K562 (cell line): Measurements from ENCODE around the gene MDC1. TPM values are rescaled to one million over a fixed set of nuclear protein-coding genes. Genes with fewer than 3 reads are reported as not detected.

Experiments
- ATAC-seq: fragments of 200-7000 bp; cut with Tn5 transposase; 3 replicates; pipeline ENCODE4 v1.9.1; 2020; ENCODE audit warnings: moderate library complexity
- BruUV-seq: library from RNA; stranded (reverse); fragments of 400-500 nt; replicated peaks from 2 replicates; lab custom pipeline; 2021; lab: Mats Ljungman, UMichigan
- CTCF ChIA-PET: fragments of 300-600 bp; formaldehyde crosslinking; extraction: SDS; loops from one replicate; lab custom pipeline; 2021; ENCODE audit warnings: low intra/inter-chr PET ratio; lab: Yijun Ruan, JAX
- POLR2A ChIA-PET: fragments of 300-600, 350-650 bp; sonication (Branson Sonifier 250); formaldehyde crosslinking; extraction: SDS; loops from one replicate; lab custom pipeline; 2021; ENCODE audit warnings: antibody characterized with exemption, inconsistent platforms; lab: Yijun Ruan, JAX
- DNase-seq, 4 experiments: peaks; one replicate each; pipeline versions ENCODE4 v3.0.0 to v3.0.0-alpha.2; 2011 to 2018; ENCODE audit warnings: low spot score in 3 of 4, mixed read lengths in 3 of 4; ENCODE audit errors: extremely low read depth in 1 of 4
- FAIRE-seq: peaks from 2 replicates; lab custom pipeline; 2011; peaks lifted over from hg19 to GRCh38; lab: Jason Lieb, UNC
- H2AFZ ChIP-seq: 2 replicates; pipeline ENCODE4 v1.6.0; 2011; ENCODE audit warnings: low read depth, low read length, control low read depth, inconsistent platforms
- H3K27ac ChIP-seq: fragments of 200-600 bp; 3 replicates; pipeline ENCODE4 v1.8.0; 2011; ENCODE audit warnings: low read depth, mild to moderate bottlenecking, control low read depth, inconsistent platforms, low read length, moderate library complexity, mixed read lengths; ENCODE audit errors: extremely low read depth
- H3K27me3 ChIP-seq, 2 experiments: fragments of 300-600 bp in 1 of 2; 2 replicates in 1 of 2; 3 replicates in 1 of 2; pipeline versions ENCODE4 v1.6.0 to v1.8.0; 2011; ENCODE audit warnings: inconsistent platforms in 2 of 2, low read length in 2 of 2, mild to moderate bottlenecking in 1 of 2, mixed read lengths in 1 of 2, moderate library complexity in 1 of 2; ENCODE audit not compliant: control insufficient read depth in 2 of 2, insufficient read depth in 2 of 2
- H3K36me3 ChIP-seq: fragments of 300-600 bp; 3 replicates; pipeline ENCODE4 v1.8.0; 2011; ENCODE audit warnings: mild to moderate bottlenecking, low read length, inconsistent platforms; ENCODE audit not compliant: control insufficient read depth, insufficient read depth
- H3K4me1 ChIP-seq, 2 experiments: fragments of 200-600 bp in 1 of 2; replicated peaks in 1 of 2; 2 replicates in 1 of 2; 3 replicates in 1 of 2; pipeline versions ENCODE4 v1.5.1 to v1.8.0; 2011; ENCODE audit warnings: inconsistent platforms in 2 of 2, low read length in 2 of 2, mild to moderate bottlenecking in 1 of 2, mixed read lengths in 1 of 2, moderate library complexity in 1 of 2; ENCODE audit not compliant: control insufficient read depth in 2 of 2, insufficient read depth in 2 of 2
- H3K4me2 ChIP-seq: 2 replicates; pipeline ENCODE4 v1.6.1; 2011; ENCODE audit warnings: low read length, control low read depth, inconsistent platforms, mixed read lengths; ENCODE audit not compliant: insufficient read depth
- H3K4me3 ChIP-seq: fragments of 200-600 bp; sonication (generic), shearing (Covaris generic); 2 replicates; pipeline ENCODE4 v1.5.1; 2016; ENCODE audit warnings: control low read depth, inconsistent platforms
- H3K79me2 ChIP-seq: fragments of 200-600 bp; 3 replicates; pipeline ENCODE4 v1.8.0; 2011; ENCODE audit warnings: low read length, inconsistent platforms; ENCODE audit not compliant: control insufficient read depth, insufficient read depth
- H3K9ac ChIP-seq, 2 experiments: 2 replicates each; pipeline versions ENCODE4 v1.6.0 to v1.6.1; 2011; ENCODE audit warnings: low read depth in 2 of 2, low read length in 2 of 2, control low read depth in 1 of 2, inconsistent platforms in 1 of 2, mild to moderate bottlenecking in 1 of 2, mixed read lengths in 1 of 2; ENCODE audit not compliant: insufficient read depth in 1 of 2
- H3K9me1 ChIP-seq: one replicate; pipeline ENCODE4 v1.6.0; 2011; ENCODE audit warnings: inconsistent platforms, mild to moderate bottlenecking, low read length, moderate library complexity; ENCODE audit not compliant: control insufficient read depth, insufficient read depth
- H3K9me3 ChIP-seq: replicated peaks from 2 replicates; pipeline ENCODE4 v1.5.1; 2011; ENCODE audit warnings: low read depth, low read length, inconsistent platforms; ENCODE audit not compliant: control insufficient read depth, insufficient read depth
- H4K20me1 ChIP-seq: replicated peaks from 2 replicates; pipeline ENCODE4 v1.6.1; 2011; ENCODE audit warnings: low read length, inconsistent platforms, mixed read lengths; ENCODE audit not compliant: control insufficient read depth, insufficient read depth
- ARNT ChIP-seq, 2 experiments: fragments of 450-650 bp; IDR thresholded peaks; 2 replicates each; pipeline ENCODE4 v1.6.1; 2016; ENCODE audit warnings: mild to moderate bottlenecking in 1 of 2
- DEAF1 ChIP-seq: fragments of 450-650 bp; formaldehyde crosslinking; IDR thresholded peaks from 2 replicates; pipeline ENCODE4 v1.4.0; 2020; ENCODE audit warnings: mild to moderate bottlenecking, moderate library complexity
- EZH2 ChIP-seq: IDR thresholded peaks from 2 replicates; pipeline ENCODE4 v1.6.1; 2012; ENCODE audit warnings: low read depth, mild to moderate bottlenecking, inconsistent platforms, low read length, borderline replicate concordance
- KDM4B ChIP-seq, 2 experiments: fragments of 450-650 bp in 1 of 2; sonication (generic) in 1 of 2; IDR thresholded peaks; 2 replicates each; pipeline ENCODE4 v1.6.1; 2016 to 2017; ENCODE audit warnings: borderline replicate concordance in 2 of 2, antibody characterized with exemption in 1 of 2, low read depth in 1 of 2, mild to moderate bottlenecking in 1 of 2
- MBD2 ChIP-seq: sonication (generic); IDR thresholded peaks from 2 replicates; pipeline ENCODE4 v1.6.1; 2016; ENCODE audit warnings: low read depth, borderline replicate concordance
- NFIC ChIP-seq: fragments of 450-650 bp; IDR thresholded peaks from 2 replicates; pipeline ENCODE4 v1.6.1; 2017; ENCODE audit warnings: mild to moderate bottlenecking, inconsistent platforms
- NR2F6 ChIP-seq: fragments of 450-650 bp; formaldehyde crosslinking; IDR thresholded peaks from 2 replicates; pipeline ENCODE4 v1.4.0; 2020; ENCODE audit warnings: mild to moderate bottlenecking
- SAFB ChIP-seq: fragments of 200-400 bp; formaldehyde crosslinking; IDR thresholded peaks from 2 replicates; pipeline ENCODE4 v1.6.1; 2017; ENCODE audit warnings: low read depth, low read length, borderline replicate concordance
- XRCC5 ChIP-seq: fragments of 200-400 bp; formaldehyde crosslinking; IDR thresholded peaks from 2 replicates; pipeline ENCODE4 v1.6.1; 2017; ENCODE audit warnings: low read depth, mild to moderate bottlenecking, low read length
- ZC3H4 ChIP-seq: sonication (generic); formaldehyde crosslinking; IDR thresholded peaks from 2 replicates; pipeline ENCODE4 v1.9.0; 2021; ENCODE audit warnings: missing genetic modification reagents, borderline replicate concordance
- ZNF561 ChIP-seq: fragments of 450-650 bp; formaldehyde crosslinking; conservative IDR thresholded peaks from 2 replicates; pipeline ENCODE4 v1.4.0; 2020; ENCODE audit warnings: mild to moderate bottlenecking, moderate library complexity
- ZNF830 ChIP-seq: fragments of 250-450 bp; sonication (Bioruptor Pico); IDR thresholded peaks from 2 replicates; pipeline ENCODE4 v1.5.0; 2021; ENCODE audit warnings: mild to moderate bottlenecking
- ZSCAN32 ChIP-seq: fragments of 450-650 bp; formaldehyde crosslinking; IDR thresholded peaks from 2 replicates; pipeline ENCODE4 v1.4.0; 2020; ENCODE audit warnings: mild to moderate bottlenecking, moderate library complexity
- WGBS: fragments of 100-300 bp; shearing (Covaris generic); methylation state at CpG from one replicate; pipeline ENCODE4 v1.1.6; 2016; ENCODE audit warnings: low coverage, mixed read lengths; ENCODE audit not compliant: insufficient coverage; ENCODE audit errors: missing lambda C conversion rate; 5-methylcytosine and 5-hydroxymethylcytosine counted together
- in situ Hi-C: fragments of 300-500 bp; cut with MboI; formaldehyde crosslinking; loops from 4 replicates; pipeline ENCODE4 v1.15.0; 2018; ENCODE audit warnings: inconsistent platforms, mixed read lengths
- intact Hi-C: fragments of 100-400 bp; cut with micrococcal nuclease; formaldehyde crosslinking; loops from 2 replicates; pipeline ENCODE4 v1.14.2; 2022
- polyA plus RNA-seq, 8 experiments: library from polyadenylated mRNA; depleted of rRNA in 4 of 8; stranded (reverse) in 5 of 8; unstranded in 3 of 8; fragments of >200 nt; fragmentation: Nextera tagmentation in 2 of 8; fragmentation: Illumina TruSeq in 1 of 8; extraction: Ambion mirVana in 2 of 8; extraction: Trizol in 1 of 8; gene quantifications; 2 replicates each; pipeline versions ENCODE4 v1.2.1 to v1.2.3, GENCODE V29; 2011 to 2014; ENCODE audit warnings: inconsistent platforms in 1 of 8, missing spikeins in 1 of 8
- total RNA-seq, 7 experiments: library from RNA; depleted of rRNA in 6 of 7; stranded (reverse); fragments of >200 nt in 6 of 7; fragmentation: Illumina TruSeq in 2 of 7; extraction: Trizol in 2 of 7; gene quantifications; 2 replicates each; pipeline versions ENCODE4 v1.2.1 to v1.2.3, GENCODE V29; 2011 to 2021; ENCODE audit warnings: low replicate concordance in 1 of 7
- TF ChIP-seq, protein P1 (sequence below): sonication (generic); formaldehyde crosslinking; IDR thresholded peaks from 2 replicates; pipeline ENCODE4 v1.8.0; 2022; ENCODE audit warnings: missing genetic modification reagents, mild to moderate bottlenecking, borderline replicate concordance
- TF ChIP-seq, protein P2 (sequence below): sonication (generic); IDR thresholded peaks from 2 replicates; pipeline ENCODE4 v1.6.1; 2016
- TF ChIP-seq, protein P3 (sequence below), 3 experiments: fragments of 200-800 bp in 1 of 3; fragments of 250-450 bp in 1 of 3; fragments of 450-650 bp in 1 of 3; sonication (Bioruptor Pico) in 1 of 3; sonication (Bioruptor generic) in 1 of 3; formaldehyde crosslinking in 1 of 3; IDR thresholded peaks; 2 replicates each; pipeline versions ENCODE4 v1.6.1 to v1.8.0; 2016 to 2022; ENCODE audit warnings: mild to moderate bottlenecking in 2 of 3, missing genetic modification characterization in 2 of 3, missing compliant biosample characterization in 1 of 3, moderate library complexity in 1 of 3

The MDC1 gene
- total and polyA plus RNA-seq, 9 of the 15 experiments (the other 6 are each of a cell fraction or from before 2014, with no cell fraction given), result 8.2 to 114 (median 20.0) TPM

- H3K9me3 ChIP-seq, result no peaks in the 10 kb centered on the region
- no peaks in the 10 kb centered on the region for H4K20me1 ChIP-seq
- ChIA-PET POLR2A (interaction anchor here (0.6 to 27.1 kb wide), 3 partner anchors 2 to 66 kb away, joined by 3 to 524 read pairs (median 524); partner anchors contain the start of genes MDC1, NRM and TUBB), CTCF (no interaction called here)
- no peak overlapping the region for H3K4me3 ChIP-seq
- WGBS, result 61% methylated on average over 3 of the region's 4 CpGs
- no peak overlapping the region for H3K27ac ChIP-seq
- H2AFZ ChIP-seq, result no peak overlapping the region
- BruUV-seq, result no TSS peak
- in situ Hi-C loops, result no loop called here
- no peak overlapping the region for H3K4me2 ChIP-seq
- no peak for DNase-seq
- no peaks in the 10 kb centered on the region for H3K9me1 ChIP-seq
- no peak overlapping the region for H3K9ac ChIP-seq
- intact Hi-C loops, result no loop called here
- H3K27me3 ChIP-seq, result no peaks in the 10 kb centered on the region
- peaks cover 49% of the 10 kb centered on the region for H3K36me3 ChIP-seq
- TF ChIP-seq DEAF1 (no peak), XRCC5 (no peak), ARNT (IDR thresholded peaks at IDR 0.05) (no peak), MBD2 (no peak), SAFB (no peak), ZNF830 (no peak), ZSCAN32 (no peak), NR2F6 (no peak), ZNF561 (CRISPR knock-in tag) (no peak), KDM4B (IDR thresholded peaks at IDR 0.05; ENCODE audit: borderline replicate concordance in 2 of 2, low read depth in 1 of 2) (no peak), ZC3H4 (CRISPR knock-in tag) (no peak), NFIC (no peak), EZH2 (no peak)
- TF ChIP-seq, protein P1, sequence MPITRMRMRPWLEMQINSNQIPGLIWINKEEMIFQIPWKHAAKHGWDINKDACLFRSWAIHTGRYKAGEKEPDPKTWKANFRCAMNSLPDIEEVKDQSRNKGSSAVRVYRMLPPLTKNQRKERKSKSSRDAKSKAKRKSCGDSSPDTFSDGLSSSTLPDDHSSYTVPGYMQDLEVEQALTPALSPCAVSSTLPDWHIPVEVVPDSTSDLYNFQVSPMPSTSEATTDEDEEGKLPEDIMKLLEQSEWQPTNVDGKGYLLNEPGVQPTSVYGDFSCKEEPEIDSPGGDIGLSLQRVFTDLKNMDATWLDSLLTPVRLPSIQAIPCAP, result no peak
- TF ChIP-seq, protein P2, sequence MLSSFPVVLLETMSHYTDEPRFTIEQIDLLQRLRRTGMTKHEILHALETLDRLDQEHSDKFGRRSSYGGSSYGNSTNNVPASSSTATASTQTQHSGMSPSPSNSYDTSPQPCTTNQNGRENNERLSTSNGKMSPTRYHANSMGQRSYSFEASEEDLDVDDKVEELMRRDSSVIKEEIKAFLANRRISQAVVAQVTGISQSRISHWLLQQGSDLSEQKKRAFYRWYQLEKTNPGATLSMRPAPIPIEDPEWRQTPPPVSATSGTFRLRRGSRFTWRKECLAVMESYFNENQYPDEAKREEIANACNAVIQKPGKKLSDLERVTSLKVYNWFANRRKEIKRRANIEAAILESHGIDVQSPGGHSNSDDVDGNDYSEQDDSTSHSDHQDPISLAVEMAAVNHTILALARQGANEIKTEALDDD, result no peak
- TF ChIP-seq, protein P3, sequence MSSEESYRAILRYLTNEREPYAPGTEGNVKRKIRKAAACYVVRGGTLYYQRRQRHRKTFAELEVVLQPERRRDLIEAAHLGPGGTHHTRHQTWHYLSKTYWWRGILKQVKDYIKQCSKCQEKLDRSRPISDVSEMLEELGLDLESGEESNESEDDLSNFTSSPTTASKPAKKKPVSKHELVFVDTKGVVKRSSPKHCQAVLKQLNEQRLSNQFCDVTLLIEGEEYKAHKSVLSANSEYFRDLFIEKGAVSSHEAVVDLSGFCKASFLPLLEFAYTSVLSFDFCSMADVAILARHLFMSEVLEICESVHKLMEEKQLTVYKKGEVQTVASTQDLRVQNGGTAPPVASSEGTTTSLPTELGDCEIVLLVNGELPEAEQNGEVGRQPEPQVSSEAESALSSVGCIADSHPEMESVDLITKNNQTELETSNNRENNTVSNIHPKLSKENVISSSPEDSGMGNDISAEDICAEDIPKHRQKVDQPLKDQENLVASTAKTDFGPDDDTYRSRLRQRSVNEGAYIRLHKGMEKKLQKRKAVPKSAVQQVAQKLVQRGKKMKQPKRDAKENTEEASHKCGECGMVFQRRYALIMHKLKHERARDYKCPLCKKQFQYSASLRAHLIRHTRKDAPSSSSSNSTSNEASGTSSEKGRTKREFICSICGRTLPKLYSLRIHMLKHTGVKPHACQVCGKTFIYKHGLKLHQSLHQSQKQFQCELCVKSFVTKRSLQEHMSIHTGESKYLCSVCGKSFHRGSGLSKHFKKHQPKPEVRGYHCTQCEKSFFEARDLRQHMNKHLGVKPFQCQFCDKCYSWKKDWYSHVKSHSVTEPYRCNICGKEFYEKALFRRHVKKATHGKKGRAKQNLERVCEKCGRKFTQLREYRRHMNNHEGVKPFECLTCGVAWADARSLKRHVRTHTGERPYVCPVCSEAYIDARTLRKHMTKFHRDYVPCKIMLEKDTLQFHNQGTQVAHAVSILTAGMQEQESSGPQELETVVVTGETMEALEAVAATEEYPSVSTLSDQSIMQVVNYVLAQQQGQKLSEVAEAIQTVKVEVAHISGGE (CRISPR knock-in tag; IDR thresholded peaks at IDR 0.05), result no peak
- no peaks in the 10 kb centered on the region for H3K4me1 ChIP-seq
- no peak for FAIRE-seq
- 0 out of 3 replicates have a peak, but pooled peaks have one; percentile 19 for ATAC-seq
- no peaks in the 10 kb centered on the region for H3K79me2 ChIP-seq
These were observed 16.7 kb downstream of the MDC1 start for GRCh38 chr6:30700340-30700739.
